KBM-7 (cell line): ENCODE data around the gene TBC1D22A.

Experiments
- DNase-seq: peaks from one replicate; pipeline ENCODE4 v3.0.0-alpha.2; 2015
- in situ Hi-C: fragments of 300-500 bp; cut with MboI; formaldehyde crosslinking; loops from 2 replicates; pipeline ENCODE4 v1.14.3; 2020; ENCODE audit warnings: low sequenced_read_pairs, low pct_unique_long_range_greater_than_20kb, mixed read lengths

The TBC1D22A gene

DNA sequence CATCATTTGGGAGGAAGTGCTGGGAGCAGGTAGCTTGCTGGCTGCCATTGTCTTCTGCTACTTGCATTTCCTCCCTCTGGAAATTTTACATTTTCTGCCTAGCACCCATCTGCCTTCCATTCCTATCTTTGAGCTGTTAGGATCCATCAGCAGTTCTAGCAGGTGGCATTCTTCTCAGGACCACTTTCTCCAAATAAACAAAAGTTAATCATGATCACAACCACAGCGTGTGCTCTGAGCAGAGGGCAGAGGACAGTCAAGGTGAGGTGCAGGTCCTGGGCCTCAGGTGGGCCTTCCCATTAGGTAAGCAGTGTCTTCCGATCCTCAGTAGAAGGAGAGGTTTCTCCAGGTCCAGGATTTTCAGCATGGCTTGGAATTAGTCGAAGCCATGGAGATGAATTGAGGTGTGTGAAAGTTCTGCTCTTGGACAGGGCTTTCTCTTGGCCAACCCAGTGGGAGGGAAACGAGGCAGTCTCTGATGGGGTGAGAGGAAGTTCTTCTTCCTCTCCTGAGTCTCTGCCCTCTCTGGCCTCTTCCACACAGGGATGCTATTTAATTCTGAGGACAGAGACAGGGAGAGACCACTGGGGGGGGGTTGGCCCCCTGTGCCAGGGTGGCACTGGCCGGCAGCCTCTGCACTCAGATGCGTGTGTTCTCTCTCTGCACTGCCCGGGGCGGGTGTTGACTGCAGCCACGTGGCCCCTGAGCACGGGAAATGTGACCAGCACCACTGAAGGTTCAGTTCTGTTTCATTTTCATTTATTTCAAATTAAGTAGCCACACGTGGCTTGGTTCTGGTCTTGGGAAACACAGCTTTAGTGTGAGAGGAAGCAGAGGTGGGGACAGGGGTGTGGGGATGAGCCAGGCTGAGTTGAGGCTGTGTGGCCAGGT lies 170.8 kb downstream of the TBC1D22A start:
- DNase-seq = no peak
- in situ Hi-C loops = no loop called here

DNA sequence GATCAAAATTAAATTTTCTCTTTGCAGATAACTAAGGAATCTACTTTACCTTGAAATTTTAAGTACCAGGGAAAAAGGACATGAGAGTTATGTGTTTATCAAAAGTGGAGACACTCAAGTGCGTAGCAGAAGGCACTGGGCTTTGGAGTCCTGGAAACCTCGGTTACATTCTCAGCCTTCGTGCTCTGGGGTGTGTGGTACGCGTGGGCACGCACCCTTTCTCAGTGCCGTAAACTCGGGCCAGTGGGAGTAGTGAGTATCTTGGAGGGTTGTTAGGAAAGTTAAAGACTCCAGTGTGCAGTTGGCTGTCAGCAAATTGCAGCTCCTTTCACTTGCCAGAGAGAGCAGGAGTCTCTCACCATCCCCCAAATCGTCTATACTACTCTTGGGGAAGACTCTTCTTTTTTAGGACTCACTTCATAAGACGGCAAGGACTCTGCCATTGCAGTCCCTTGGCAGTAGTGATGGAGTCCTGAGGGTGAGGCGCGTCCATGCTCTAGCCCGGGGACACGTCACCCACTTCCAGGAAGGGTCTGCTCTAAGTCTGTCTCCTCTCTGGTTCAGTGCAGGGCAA lies 171.8 kb downstream of the TBC1D22A start:
- DNase-seq = no peak
- in situ Hi-C loops = no loop called here

DNA sequence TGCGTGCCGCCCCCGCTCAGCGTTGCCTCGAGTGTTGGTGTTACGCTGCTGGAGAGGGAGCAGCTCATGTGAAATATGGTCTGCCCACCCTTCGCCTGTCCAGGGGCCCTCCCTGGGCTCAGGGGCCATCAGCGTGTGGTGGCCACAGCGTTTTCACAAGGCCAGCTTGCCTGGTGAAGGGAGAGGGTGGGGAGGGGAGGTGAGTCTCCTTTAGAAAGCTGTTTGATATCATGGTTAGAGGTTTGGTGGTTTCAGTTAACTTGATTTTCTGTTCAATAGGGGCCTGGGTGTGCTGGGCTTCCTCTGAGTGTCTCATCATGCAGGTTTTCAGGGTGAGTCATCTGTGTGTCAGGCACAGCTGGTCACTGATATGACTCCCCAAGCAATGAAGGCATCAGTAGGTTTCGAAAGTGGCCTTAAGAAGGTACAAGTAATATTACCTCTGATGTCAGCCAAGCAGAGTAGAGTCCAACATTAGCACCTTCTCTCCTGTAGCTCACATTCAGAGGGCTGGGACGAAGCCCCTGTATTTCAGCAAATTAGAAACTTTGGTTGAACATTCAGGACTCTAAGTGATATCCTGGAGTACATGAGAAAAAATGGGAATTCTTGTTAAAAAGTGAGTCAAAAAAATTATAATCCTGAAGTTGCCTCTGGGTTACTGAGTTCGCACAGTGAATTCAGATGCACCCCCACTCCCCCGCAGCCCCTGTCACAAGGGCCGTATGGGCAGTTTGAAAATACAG lies 172.5 kb downstream of the TBC1D22A start:
- in situ Hi-C loops = no loop called here
- peak; percentile 22 for DNase-seq

- no peak for DNase-seq
- in situ Hi-C loops = no loop called here
Measured at GRCh38 chr22:46935506-46936377, 173.3 kb downstream of the TBC1D22A start.

- no peak for DNase-seq
- in situ Hi-C loops = no loop called here
Measured at GRCh38 chr22:46936378-46936903, 174.0 kb downstream of the TBC1D22A start.

DNA sequence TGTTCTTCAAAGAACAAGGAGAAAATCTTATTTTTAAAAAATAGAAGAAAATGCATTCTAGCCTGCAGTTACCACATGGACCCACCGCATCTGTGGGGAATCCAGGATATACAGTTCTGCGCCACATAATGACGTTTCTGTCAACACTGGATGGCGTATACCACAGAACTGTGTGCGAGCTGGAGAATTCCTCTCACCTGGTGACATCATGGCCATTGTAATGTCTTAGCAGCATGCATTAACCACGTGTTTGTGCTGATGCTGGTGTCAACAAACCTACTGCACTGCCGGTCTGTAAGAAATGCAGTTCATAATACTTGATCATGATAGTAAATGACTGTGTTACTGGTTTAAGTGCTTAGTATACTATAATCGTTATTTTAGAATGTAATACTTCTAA lies 174.7 kb downstream of the TBC1D22A start:
- DNase-seq = no peak
- in situ Hi-C loops = no loop called here

DNA sequence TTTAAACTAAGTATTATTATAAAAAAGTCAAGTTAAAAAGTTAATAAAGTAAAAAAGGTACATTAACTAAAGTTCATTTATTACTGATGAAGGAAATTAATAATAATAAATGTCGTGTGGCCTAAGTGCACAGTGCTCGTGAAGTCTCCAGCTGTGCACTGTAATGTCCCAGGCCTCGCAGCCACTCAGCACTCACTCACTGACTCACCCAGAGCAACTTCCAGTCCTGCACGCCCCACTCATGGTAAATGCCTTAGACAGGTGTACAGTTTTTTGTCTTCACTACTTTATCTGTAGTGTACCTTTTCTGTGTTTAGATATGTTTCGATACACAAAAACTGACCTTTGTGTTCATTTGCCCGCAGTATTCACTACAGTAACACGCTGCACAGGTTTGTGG lies 175.5 kb downstream of the TBC1D22A start:
- in situ Hi-C loops = no loop called here
- DNase-seq = no peak

GRCh38 chr22:46941968-46942798 lies 179.7 kb downstream of the TBC1D22A start:
- in situ Hi-C loops = no loop called here
- peak; percentile 74 for DNase-seq

DNA sequence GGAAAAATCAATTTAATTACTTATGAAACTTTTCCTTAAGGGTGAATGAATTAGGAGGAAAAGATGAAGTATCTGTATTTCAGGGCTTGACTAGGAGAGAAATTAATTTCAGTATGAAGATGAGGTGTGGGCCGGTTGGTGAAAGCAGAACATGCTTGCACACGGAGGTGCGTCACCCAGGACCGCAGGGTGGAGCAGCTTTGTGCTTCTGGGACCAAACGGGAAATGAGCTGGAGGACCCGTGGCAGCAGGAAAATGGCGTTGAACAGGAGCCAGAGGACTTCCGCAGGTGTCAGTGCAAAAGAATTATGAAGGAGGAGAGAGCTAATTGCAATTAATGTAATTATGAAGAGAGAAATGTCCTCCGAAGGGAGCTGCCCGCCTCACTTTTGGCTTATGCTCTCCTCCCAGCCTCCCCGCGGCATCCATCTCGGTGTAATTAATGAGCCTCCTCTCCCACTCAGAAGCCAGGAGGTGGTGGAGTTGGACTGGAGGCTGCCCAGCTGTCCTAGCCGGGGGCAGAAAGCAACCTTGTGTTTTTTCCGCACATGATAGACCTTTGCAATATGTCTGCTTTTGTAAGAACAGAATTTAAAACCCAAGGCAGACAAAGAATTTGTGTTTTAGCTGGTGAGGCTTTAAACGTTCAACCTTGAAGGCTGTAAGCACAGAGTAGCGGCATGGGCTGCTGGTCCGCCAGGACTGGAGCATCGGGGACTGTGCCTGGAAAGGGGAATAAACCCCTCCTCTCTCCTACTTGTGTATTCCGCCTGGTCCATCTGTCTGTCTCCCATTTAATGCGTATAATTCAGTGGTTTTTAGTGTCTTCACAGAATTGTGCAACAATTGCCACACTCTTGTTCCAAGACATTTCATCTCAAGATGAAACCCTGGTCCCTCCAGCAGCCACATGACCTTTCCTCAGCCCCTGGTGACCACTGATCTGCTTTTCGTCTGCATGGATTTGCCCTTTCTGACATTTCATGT lies 180.6 kb downstream of the TBC1D22A start:
- peak; percentile 68 for DNase-seq
- in situ Hi-C loops = no loop called here

- in situ Hi-C loops = no loop called here
- no peak for DNase-seq
Measured at GRCh38 chr22:46945481-46945880, 183.0 kb downstream of the TBC1D22A start.

DNA sequence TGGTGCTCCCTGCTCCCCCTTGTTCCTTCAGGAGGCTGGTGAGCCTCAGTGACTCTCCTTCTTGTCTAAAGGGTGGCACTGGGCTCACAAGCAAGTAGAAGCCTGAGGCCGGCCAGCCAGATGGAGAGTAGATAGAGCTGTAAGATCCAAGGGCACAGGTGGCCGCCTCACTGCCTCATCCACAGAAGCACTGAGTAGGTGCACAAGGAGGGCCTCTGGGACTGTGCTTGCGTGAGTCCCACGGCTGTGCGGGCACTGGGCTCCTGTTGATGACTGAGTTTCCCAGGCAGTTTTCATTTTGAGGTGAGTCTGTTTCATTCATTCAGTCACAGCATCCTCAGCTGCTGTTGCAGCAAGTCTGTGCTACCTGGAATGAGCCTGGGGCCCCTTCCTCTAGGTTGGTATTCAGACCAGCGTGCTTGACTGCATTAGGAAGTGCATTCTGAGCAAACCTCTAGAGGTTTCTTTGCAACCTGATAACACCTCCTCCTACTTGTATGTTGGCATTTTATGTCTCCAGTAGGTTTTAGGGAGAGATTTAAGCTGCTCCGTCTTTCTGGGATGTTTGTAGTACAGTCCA lies 184.0 kb downstream of the TBC1D22A start:
- in situ Hi-C loops = no loop called here
- DNase-seq = no peak

GRCh38 chr22:46947516-46948257 lies 185.2 kb downstream of the TBC1D22A start:
- in situ Hi-C loops = no loop called here
- no peak for DNase-seq

DNA sequence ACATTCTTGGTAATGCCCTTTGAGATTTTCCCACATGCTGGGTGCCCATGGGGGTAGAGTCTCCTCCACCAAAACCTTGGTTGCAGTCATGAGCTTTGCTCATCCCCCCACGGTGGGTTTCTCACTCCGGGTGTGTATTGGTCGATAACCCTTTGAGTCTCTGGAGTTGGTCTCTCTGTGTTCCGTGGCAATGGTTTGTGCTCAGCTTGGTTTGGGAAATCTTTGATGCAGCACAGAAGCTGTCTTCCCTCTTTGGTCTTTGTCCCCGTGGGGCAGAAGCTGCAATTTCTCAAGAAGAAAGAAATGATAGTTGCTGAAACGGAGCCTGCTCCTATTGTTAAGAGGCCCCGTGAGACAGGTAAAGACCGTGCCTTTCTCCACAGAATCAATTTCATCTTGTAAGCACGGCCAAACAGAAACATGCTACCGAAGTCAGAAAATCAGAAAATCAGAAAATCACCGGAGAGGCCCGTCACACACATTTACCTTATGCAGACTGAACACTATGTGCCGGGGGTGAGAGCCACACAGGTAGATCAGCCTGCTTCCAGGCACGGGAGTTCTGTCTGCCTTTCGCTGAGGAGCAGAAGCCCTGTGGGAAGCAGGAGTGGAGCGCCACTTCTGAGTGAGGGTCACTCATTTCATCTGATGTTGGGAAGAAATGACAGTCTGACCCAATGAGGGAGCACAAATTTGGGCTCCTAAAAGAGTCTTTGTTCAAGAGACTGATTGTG lies 186.1 kb downstream of the TBC1D22A start:
- in situ Hi-C loops = no loop called here

GRCh38 chr22:46951350-46951749 lies 188.9 kb downstream of the TBC1D22A start:
- DNase-seq = no peak
- in situ Hi-C loops = no loop called here

More for the DNA sequence above, 186.1 kb downstream of the TBC1D22A start:
- DNase-seq = no peak

- no peak for DNase-seq
- in situ Hi-C loops = no loop called here
Measured at GRCh38 chr22:46951973-46952372, 189.5 kb downstream of the TBC1D22A start.
